ENCODE measurements around the gene AHI1. TPM values are rescaled to one million over a fixed set of nuclear protein-coding genes. Genes with fewer than 3 reads are reported as not detected.

The AHI1 gene
- total RNA-seq, 1 experiment from 2014 or later = 8.9 TPM

DNA sequence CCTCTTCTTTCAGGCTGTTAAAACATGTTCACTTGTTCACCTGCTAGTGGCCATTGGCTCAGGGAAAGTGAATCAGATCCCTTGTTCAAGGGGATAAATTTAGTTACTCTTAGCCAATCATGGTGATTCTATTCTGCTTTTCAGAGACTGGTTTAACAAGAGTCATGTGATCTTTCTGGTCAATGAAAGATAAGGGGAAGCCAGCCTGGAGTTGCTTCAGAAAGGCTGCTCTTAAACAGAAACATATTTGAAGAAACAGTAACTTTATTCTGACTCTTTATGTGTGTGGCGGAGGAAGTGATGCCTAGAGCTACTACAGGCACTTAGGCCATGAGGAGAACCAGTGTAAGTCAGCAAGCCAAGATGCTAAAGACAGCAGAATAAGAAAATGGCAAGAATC lies 28.1 kb upstream of the AHI1 start:
- no peaks in the 10 kb centered on the region for H4K20me1 ChIP-seq (ENCODE audit: low read length)
- ChIA-PET POLR2A (ENCODE audit: unreplicated experiment) (interaction anchor here (0.5 kb wide), 1 partner anchor 53 kb away, joined by 3 read pairs; no protein-coding TSS in a partner anchor), CTCF (no interaction called here)
- H3K9ac ChIP-seq (ENCODE audit: low read length) = no peak overlapping the region
- no peaks in the 10 kb centered on the region for H3K27me3 ChIP-seq (ENCODE audit: low read length)
- no peaks in the 10 kb centered on the region for H3K9me2 ChIP-seq (replicated peaks; ENCODE audit: low read length)
- no peaks in the 10 kb centered on the region for H3K36me3 ChIP-seq (ENCODE audit: low read depth, low read length)
- H3K27ac ChIP-seq (ENCODE audit: low read length) = no peak overlapping the region
- no peak overlapping the region for H2AFZ ChIP-seq (ENCODE audit: low read length)
- intact Hi-C loops (cut with micrococcal nuclease) = no loop called here
- H3K4me3 ChIP-seq (ENCODE audit: low read length) = no peak overlapping the region
- DNase-seq (no peak), ATAC-seq (no peak)
- TF ChIP-seq, protein P1, sequence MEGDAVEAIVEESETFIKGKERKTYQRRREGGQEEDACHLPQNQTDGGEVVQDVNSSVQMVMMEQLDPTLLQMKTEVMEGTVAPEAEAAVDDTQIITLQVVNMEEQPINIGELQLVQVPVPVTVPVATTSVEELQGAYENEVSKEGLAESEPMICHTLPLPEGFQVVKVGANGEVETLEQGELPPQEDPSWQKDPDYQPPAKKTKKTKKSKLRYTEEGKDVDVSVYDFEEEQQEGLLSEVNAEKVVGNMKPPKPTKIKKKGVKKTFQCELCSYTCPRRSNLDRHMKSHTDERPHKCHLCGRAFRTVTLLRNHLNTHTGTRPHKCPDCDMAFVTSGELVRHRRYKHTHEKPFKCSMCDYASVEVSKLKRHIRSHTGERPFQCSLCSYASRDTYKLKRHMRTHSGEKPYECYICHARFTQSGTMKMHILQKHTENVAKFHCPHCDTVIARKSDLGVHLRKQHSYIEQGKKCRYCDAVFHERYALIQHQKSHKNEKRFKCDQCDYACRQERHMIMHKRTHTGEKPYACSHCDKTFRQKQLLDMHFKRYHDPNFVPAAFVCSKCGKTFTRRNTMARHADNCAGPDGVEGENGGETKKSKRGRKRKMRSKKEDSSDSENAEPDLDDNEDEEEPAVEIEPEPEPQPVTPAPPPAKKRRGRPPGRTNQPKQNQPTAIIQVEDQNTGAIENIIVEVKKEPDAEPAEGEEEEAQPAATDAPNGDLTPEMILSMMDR (conservative IDR thresholded peaks at IDR 0.05; ENCODE audit: low read depth, low read length) = no peak
- TF ChIP-seq EZH2phosphoT487 (IDR thresholded peaks at IDR 0.05; ENCODE audit: borderline replicate concordance, low read length) (no peak), EZH2 (IDR thresholded peaks at IDR 0.05; ENCODE audit: low read length, unreplicated experiment) (no peak)
- BruUV-seq (replicated peaks) = no TSS peak
- peaks cover 5% of the 10 kb centered on the region; the same call in 1 of the 2 replicates for H3K4me1 ChIP-seq (ENCODE audit: insufficient read depth, low read length)
- H3K9me3 ChIP-seq (ENCODE audit: low read length) = no peaks in the 10 kb centered on the region
- H3K79me2 ChIP-seq (ENCODE audit: low read length) = no peaks in the 10 kb centered on the region
- H3K4me2 ChIP-seq (ENCODE audit: low read length) = no peak overlapping the region
- H3F3A ChIP-seq (ENCODE audit: low read length, unreplicated experiment) = no peaks in the 10 kb centered on the region

DNA sequence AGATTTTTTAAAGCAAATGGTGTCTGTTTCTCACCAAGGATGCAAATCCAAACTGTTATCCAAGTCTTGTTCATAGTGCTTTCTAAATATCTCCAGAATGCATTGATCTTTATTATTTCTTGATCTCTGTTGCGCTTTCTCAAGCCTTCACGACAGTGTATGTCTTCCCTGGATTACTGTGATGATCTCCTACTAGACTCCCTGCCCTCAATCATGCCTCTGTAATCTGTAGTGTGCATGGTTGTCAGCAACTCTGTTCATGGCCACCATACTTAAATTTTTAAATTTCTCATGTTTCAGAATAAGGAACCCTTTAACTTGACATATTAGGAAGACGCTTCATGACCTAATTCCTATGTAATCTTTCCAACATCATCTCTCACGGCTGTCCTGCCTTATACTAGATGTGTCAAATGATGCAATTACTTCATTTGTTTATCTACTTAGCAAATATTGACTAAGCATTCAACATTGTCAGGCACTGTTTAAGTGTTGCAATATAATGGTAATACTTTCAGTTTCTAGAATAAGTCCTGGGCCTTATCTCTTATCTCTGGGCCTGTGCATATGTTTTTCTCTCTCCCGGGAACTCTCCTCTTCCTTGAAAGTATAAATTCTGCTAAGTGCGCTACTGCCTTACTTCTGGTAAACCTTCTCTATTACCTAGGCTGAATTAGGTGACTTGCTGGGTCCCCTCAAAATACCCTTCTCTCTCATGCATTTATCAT lies 25.6 kb upstream of the AHI1 start:
- H3K79me2 ChIP-seq (ENCODE audit: low read length) = no peaks in the 10 kb centered on the region
- no peaks in the 10 kb centered on the region for H3F3A ChIP-seq (ENCODE audit: low read length, unreplicated experiment)
- no peaks in the 10 kb centered on the region for H4K20me1 ChIP-seq (ENCODE audit: low read length)
- H3K9me2 ChIP-seq (replicated peaks; ENCODE audit: low read length) = no peaks in the 10 kb centered on the region
- no peak overlapping the region for H3K4me2 ChIP-seq (ENCODE audit: low read length)
- H2AFZ ChIP-seq (ENCODE audit: low read length) = no peak overlapping the region
- intact Hi-C loops (cut with micrococcal nuclease) = no loop called here
- BruUV-seq (replicated peaks) = no TSS peak
- no peak for ATAC-seq
- no peaks in the 10 kb centered on the region for H3K27me3 ChIP-seq (ENCODE audit: low read length)
- TF ChIP-seq EZH2 (IDR thresholded peaks at IDR 0.05; ENCODE audit: low read length, unreplicated experiment) = no peak
- TF ChIP-seq EZH2phosphoT487 (IDR thresholded peaks at IDR 0.05; ENCODE audit: borderline replicate concordance, low read length) = no peak
- TF ChIP-seq, protein P1 (conservative IDR thresholded peaks at IDR 0.05; ENCODE audit: low read depth, low read length) = no peak
- H3K9ac ChIP-seq (ENCODE audit: low read length) = no peak overlapping the region
- ChIA-PET POLR2A (ENCODE audit: unreplicated experiment) (no interaction called here), CTCF (no interaction called here)
- no peaks in the 10 kb centered on the region for H3K9me3 ChIP-seq (ENCODE audit: low read length)
- no peaks in the 10 kb centered on the region for H3K36me3 ChIP-seq (ENCODE audit: low read depth, low read length)
- DNase-seq = peak; percentile 17
- no peak overlapping the region for H3K27ac ChIP-seq (ENCODE audit: low read length)
- H3K4me1 ChIP-seq (ENCODE audit: insufficient read depth, low read length) = peaks cover 5% of the 10 kb centered on the region; the same call in 1 of the 2 replicates
- no peak overlapping the region for H3K4me3 ChIP-seq (ENCODE audit: low read length)

DNA sequence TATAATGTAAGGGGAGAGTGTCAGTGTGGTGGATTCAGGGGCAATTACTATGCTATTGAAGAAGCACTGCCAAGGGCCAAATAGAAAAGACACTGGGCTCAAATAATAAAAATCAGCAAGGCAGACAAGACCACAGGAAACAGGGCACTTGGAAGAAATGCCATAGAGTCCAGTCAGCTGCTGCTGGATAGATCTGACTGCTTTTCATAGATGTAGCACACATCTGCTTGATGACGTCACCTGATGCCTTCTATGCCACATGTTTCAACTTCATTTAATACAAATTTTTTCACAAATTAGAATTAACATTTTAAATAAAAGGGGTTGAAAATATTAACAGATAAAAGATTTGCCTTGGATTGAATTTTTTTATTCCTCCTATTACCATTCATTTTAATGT lies 23.9 kb upstream of the AHI1 start:
- Histone ChIP-seq H3K4me3 (ENCODE audit: low read length) (no peak overlapping the region), H3K9me3 (ENCODE audit: low read length) (no peaks in the 10 kb centered on the region), H2AFZ (ENCODE audit: low read length) (no peak overlapping the region), H3K4me1 (ENCODE audit: insufficient read depth, low read length) (peaks cover 5% of the 10 kb centered on the region; the same call in 1 of the 2 replicates), H3K9me2 (replicated peaks; ENCODE audit: low read length) (no peaks in the 10 kb centered on the region), H3K27ac (ENCODE audit: low read length) (no peak overlapping the region), H3K4me2 (ENCODE audit: low read length) (no peak overlapping the region), H3K27me3 (ENCODE audit: low read length) (no peaks in the 10 kb centered on the region), H3K36me3 (ENCODE audit: low read depth, low read length) (no peaks in the 10 kb centered on the region), H3K9ac (ENCODE audit: low read length) (no peak overlapping the region), H4K20me1 (ENCODE audit: low read length) (no peaks in the 10 kb centered on the region), H3K79me2 (ENCODE audit: low read length) (no peaks in the 10 kb centered on the region), H3F3A (ENCODE audit: low read length, unreplicated experiment) (no peaks in the 10 kb centered on the region)
- intact Hi-C loops (cut with micrococcal nuclease) = no loop called here
- DNase-seq (no peak), ATAC-seq (no peak)
- TF ChIP-seq EZH2phosphoT487 (IDR thresholded peaks at IDR 0.05; ENCODE audit: borderline replicate concordance, low read length) (no peak), EZH2 (IDR thresholded peaks at IDR 0.05; ENCODE audit: low read length, unreplicated experiment) (no peak)
- TF ChIP-seq, protein P1 (conservative IDR thresholded peaks at IDR 0.05; ENCODE audit: low read depth, low read length) = no peak
- ChIA-PET CTCF (no interaction called here), POLR2A (ENCODE audit: unreplicated experiment) (no interaction called here)
- no TSS peak for BruUV-seq (replicated peaks)

All from PC-3 (cell line).